Prostate gland (tissue), 2 donors: ENCODE measurements around the gene TRMT11. TPM values are rescaled to one million over a fixed set of nuclear protein-coding genes. Genes with fewer than 3 reads are reported as not detected.

Experiments
- DNase-seq: peaks from one replicate; pipeline ENCODE4 v3.0.0-alpha.2; 2019; ENCODE audit warnings: low spot score
- H3K27ac ChIP-seq, 2 donors: fragments of 200-600 bp; sonication (generic); 2 replicates each; pipeline ENCODE4 v1.5.1; 2017 to 2019
- H3K27me3 ChIP-seq: fragments of 200-600 bp; sonication (generic); replicated peaks from 2 replicates; pipeline ENCODE4 v1.5.1; 2019; ENCODE audit not compliant: insufficient read depth
- H3K36me3 ChIP-seq, 2 donors: fragments of 200-600 bp; sonication (generic); 1 replicate in 1 of 2; 2 replicates in 1 of 2; pipeline versions ENCODE4 v1.5.1 to v1.8.1; 2017 to 2019
- H3K4me1 ChIP-seq: fragments of 200-600 bp; sonication (generic); replicated peaks from 2 replicates; pipeline ENCODE4 v1.5.1; 2019
- H3K4me3 ChIP-seq, 2 donors: fragments of 200-600 bp; sonication (generic); 2 replicates each; pipeline ENCODE4 v1.5.1; 2017 to 2019
- H3K9me3 ChIP-seq: fragments of 200-600 bp; sonication (generic); 2 replicates; pipeline ENCODE4 v1.5.1; 2017
- CTCF ChIP-seq, 4 experiments: fragments of 200-600 bp in 2 of 4; fragments of 450-650 bp in 2 of 4; sonication (generic) in 2 of 4; IDR thresholded peaks; 1 replicate in 3 of 4; 2 replicates in 1 of 4; pipeline ENCODE4 v1.5.1; 2016 to 2019; ENCODE audit warnings: antibody characterized with exemption in 4 of 4, mild to moderate bottlenecking in 2 of 4, moderate library complexity in 2 of 4
- POLR2A ChIP-seq: fragments of 450-650 bp; IDR thresholded peaks from one replicate; pipeline ENCODE4 v1.6.1; 2016; ENCODE audit warnings: antibody characterized with exemption, mild to moderate bottlenecking
- POLR2AphosphoS5 ChIP-seq: sonication (generic); formaldehyde crosslinking; IDR thresholded peaks from one replicate; pipeline ENCODE4 v1.6.1; 2017; ENCODE audit warnings: antibody characterized with exemption
- WGBS: methylation state at CpG from one replicate; pipeline ENCODE4 v1.1.5; 2018; 5-methylcytosine and 5-hydroxymethylcytosine counted together
- intact Hi-C: fragments of 100-400 bp; cut with DNase I; formaldehyde crosslinking; loops from one replicate; pipeline ENCODE4 v1.14.2; 2022
- total RNA-seq, 2 donors: library from RNA; depleted of rRNA; stranded (reverse); fragments of >200 nt; gene quantifications; one replicate each; pipeline ENCODE4 v1.1.0, GENCODE V29; 2016

The TRMT11 gene
- total RNA-seq, 2 donors from 2014 or later: 28.3 to 35.0 TPM

GRCh38 chr6:125956506-125957390, 29.6 kb upstream of the TRMT11 start, which contains the start of gene HINT3:
Gene HINT3 (plus strand): TSS chr6:125956770. CDS start chr6:125956978, 208 bp downstream.
- H3K36me3 ChIP-seq: no peaks in the 10 kb centered on the region
- H3K4me3 ChIP-seq: peak within 1 kb of the TSS; percentile 81 to 91
- intact Hi-C loops: loop anchor here (2.0 to 10.0 kb wide), 4 partner anchors 99 to 802 kb away; partner anchors contain the start of genes HDDC2 and TPD52L1
- peak within 1 kb of the TSS; percentile 93 to 95 for H3K27ac ChIP-seq
- no peaks in the 10 kb centered on the region for H3K9me3 ChIP-seq
- WGBS: under 1% methylated on average over 57 of the region's 82 CpGs
- peak; percentile 96 for DNase-seq
- no peaks in the 10 kb centered on the region for H3K27me3 ChIP-seq
- H3K4me1 ChIP-seq: no peaks in the 10 kb centered on the region
- TF ChIP-seq CTCF (IDR thresholded peaks at IDR 0.05): peak; percentile 94 to 99 (median 98)
- TF ChIP-seq POLR2AphosphoS5: peak; percentile 94
- TF ChIP-seq POLR2A: peak; percentile 63

GRCh38 chr6:125957391-125957693, 29.0 kb upstream of the TRMT11 start:
- Histone ChIP-seq H3K4me3 (peak overlapping the region; percentile 81 to 91), H3K27ac (peak overlapping the region; percentile 93 to 95), H3K4me1 (no peaks in the 10 kb centered on the region), H3K36me3 (no peaks in the 10 kb centered on the region), H3K27me3 (no peaks in the 10 kb centered on the region), H3K9me3 (no peaks in the 10 kb centered on the region)
- intact Hi-C loops: loop anchor here (2.0 to 10.0 kb wide), 4 partner anchors 100 to 803 kb away; partner anchors contain the start of genes HDDC2 and TPD52L1
- 1% methylated on average over 3 of the region's 3 CpGs for WGBS
- TF ChIP-seq POLR2AphosphoS5: no peak
- TF ChIP-seq CTCF (IDR thresholded peaks at IDR 0.05): no peak
- no peak for TF ChIP-seq POLR2A
- DNase-seq: no peak

GRCh38 chr6:125957845-125958244, 28.5 kb upstream of the TRMT11 start:
- no peaks in the 10 kb centered on the region for H3K36me3 ChIP-seq
- peak overlapping the region; percentile 81 to 91 for H3K4me3 ChIP-seq
- intact Hi-C loops: loop anchor here (2.0 to 10.0 kb wide), 4 partner anchors 101 to 803 kb away; partner anchors contain the start of genes HDDC2 and TPD52L1
- H3K27ac ChIP-seq: peak overlapping the region; percentile 93 to 95
- H3K9me3 ChIP-seq: no peaks in the 10 kb centered on the region
- DNase-seq: peak; percentile 65
- H3K4me1 ChIP-seq: no peaks in the 10 kb centered on the region
- WGBS: 21% methylated on average over 4 of the region's 4 CpGs
- H3K27me3 ChIP-seq: no peaks in the 10 kb centered on the region
- TF ChIP-seq POLR2AphosphoS5 (peak; percentile 80), POLR2A (peak; percentile 40), CTCF (IDR thresholded peaks at IDR 0.05) (no peak)

- Histone ChIP-seq H3K27me3 (no peaks in the 10 kb centered on the region), H3K36me3 (no peaks in the 10 kb centered on the region), H3K9me3 (no peaks in the 10 kb centered on the region), H3K27ac (peak overlapping the region; percentile 93 to 95), H3K4me3 (no peak overlapping the region), H3K4me1 (no peaks in the 10 kb centered on the region)
- DNase-seq: no peak
- WGBS: 91% methylated on average over 4 of the region's 4 CpGs
- TF ChIP-seq CTCF (IDR thresholded peaks at IDR 0.05) (no peak), POLR2AphosphoS5 (no peak), POLR2A (no peak)
- intact Hi-C loops: loop anchor here (5.0 to 10.0 kb wide), 3 partner anchors 102 to 804 kb away; partner anchors contain the start of genes HDDC2 and TPD52L1
Observed at GRCh38 chr6:125959041-125959440, 27.3 kb upstream of the TRMT11 start.
